CD14-positive monocyte (primary cell): ENCODE measurements around the gene IQSEC3. TPM values are rescaled to one million over a fixed set of nuclear protein-coding genes. Genes with fewer than 3 reads are reported as not detected.

Experiments used
- DNase-seq, 3 donors: peaks; one replicate each; pipeline ENCODE4 v3.0.0-alpha.2; 2011 to 2022
- H2AFZ ChIP-seq: 2 replicates; pipeline ENCODE4 v1.6.0; 2012; ENCODE audit warnings: mild to moderate bottlenecking, low read depth, low read length, inconsistent platforms; ENCODE audit not compliant: insufficient read depth, poor library complexity, severe bottlenecking
- H3K27ac ChIP-seq, 2 donors: 1 replicate in 1 of 2; 2 replicates in 1 of 2; pipeline ENCODE4 v1.5.1; 2012 to 2013; ENCODE audit warnings: low read length in 2 of 2, control low read depth in 1 of 2, inconsistent platforms in 1 of 2, low read depth in 1 of 2, mild to moderate bottlenecking in 1 of 2
- H3K27me3 ChIP-seq, 2 donors: one replicate each; pipeline versions ENCODE4 v1.6.0 to v1.6.1; 2011 to 2013; ENCODE audit warnings: low read length in 2 of 2; ENCODE audit not compliant: control insufficient read depth in 2 of 2, insufficient read depth in 2 of 2
- H3K36me3 ChIP-seq, 2 donors: replicated peaks in 1 of 2; 1 replicate in 1 of 2; 2 replicates in 1 of 2; pipeline versions ENCODE4 v1.5.1 to v1.6.1; 2012 to 2013; ENCODE audit warnings: low read length in 2 of 2, control low read depth in 1 of 2, inconsistent platforms in 1 of 2, mild to moderate bottlenecking in 1 of 2; ENCODE audit not compliant: insufficient read depth in 2 of 2, control insufficient read depth in 1 of 2
- H3K4me1 ChIP-seq, 2 donors: 1 replicate in 1 of 2; 2 replicates in 1 of 2; pipeline versions ENCODE4 v1.5.1 to v1.6.1; 2012 to 2013; ENCODE audit warnings: low read length in 2 of 2, control low read depth in 1 of 2, inconsistent platforms in 1 of 2, mild to moderate bottlenecking in 1 of 2, moderate library complexity in 1 of 2; ENCODE audit not compliant: insufficient read depth in 2 of 2, control insufficient read depth in 1 of 2
- H3K4me2 ChIP-seq: replicated peaks from 2 replicates; pipeline ENCODE3; 2012; ENCODE audit warnings: low read length, moderate library complexity, mild to moderate bottlenecking; ENCODE audit not compliant: poor library complexity, severe bottlenecking; ENCODE audit errors: extremely low read depth
- H3K4me3 ChIP-seq, 3 experiments: fragments of 200-600 bp in 1 of 3; sonication (generic) in 1 of 3; replicated peaks in 1 of 3; 1 replicate in 2 of 3; 2 replicates in 1 of 3; pipeline ENCODE4 v1.5.1; 2011 to 2013; ENCODE audit warnings: low read length in 3 of 3, mild to moderate bottlenecking in 3 of 3, control low read depth in 2 of 3, low read depth in 2 of 3, inconsistent platforms in 1 of 3, moderate library complexity in 1 of 3
- H3K79me2 ChIP-seq: 2 replicates; pipeline ENCODE4 v1.6.0; 2012; ENCODE audit warnings: mild to moderate bottlenecking, control low read depth, inconsistent platforms, low read length, moderate library complexity; ENCODE audit not compliant: insufficient read depth
- H3K9ac ChIP-seq: 2 replicates; pipeline ENCODE4 v1.6.0; 2017; ENCODE audit warnings: low read length, mild to moderate bottlenecking; ENCODE audit not compliant: insufficient read depth, poor library complexity, severe bottlenecking
- H3K9me3 ChIP-seq, 2 donors: replicated peaks in 1 of 2; 1 replicate in 1 of 2; 2 replicates in 1 of 2; pipeline versions ENCODE4 v1.5.1 to v1.6.1; 2012 to 2013; ENCODE audit warnings: low read length in 2 of 2, control low read depth in 1 of 2; ENCODE audit not compliant: control insufficient read depth in 1 of 2, insufficient read depth in 1 of 2
- H4K20me1 ChIP-seq: 2 replicates; pipeline ENCODE4 v1.6.0; 2012; ENCODE audit warnings: mild to moderate bottlenecking, low read length, control low read depth, moderate library complexity; ENCODE audit not compliant: insufficient read depth
- H3K27ac Mint-ChIP-seq, 7 donors: one replicate each; pipeline ENCODE4 v1.8.0; 2020; ENCODE audit warnings: mild to moderate bottlenecking in 7 of 7, mixed read lengths in 7 of 7, moderate library complexity in 6 of 7, inconsistent platforms in 2 of 7
- H3K27me3 Mint-ChIP-seq, 3 donors: one replicate each; pipeline ENCODE4 v1.8.0; 2021 to 2022; ENCODE audit warnings: low read depth in 3 of 3, mild to moderate bottlenecking in 3 of 3, mixed read lengths in 3 of 3, moderate library complexity in 3 of 3, inconsistent platforms in 1 of 3
- H3K36me3 Mint-ChIP-seq, 2 donors: one replicate each; pipeline ENCODE4 v1.8.0; 2020; ENCODE audit warnings: mixed read lengths in 2 of 2, inconsistent platforms in 1 of 2, mild to moderate bottlenecking in 1 of 2
- H3K4me1 Mint-ChIP-seq: one replicate; pipeline ENCODE4 v1.8.0; 2020; ENCODE audit warnings: mild to moderate bottlenecking, mixed read lengths
- H3K4me3 Mint-ChIP-seq, 2 donors: one replicate each; pipeline ENCODE4 v1.8.0; 2020; ENCODE audit warnings: mild to moderate bottlenecking in 2 of 2, mixed read lengths in 2 of 2, moderate library complexity in 1 of 2
- H3K9me3 Mint-ChIP-seq, 7 donors: one replicate each; pipeline ENCODE4 v1.8.0; 2020 to 2022; ENCODE audit warnings: mixed read lengths in 7 of 7, mild to moderate bottlenecking in 6 of 7, moderate library complexity in 6 of 7, inconsistent platforms in 2 of 7
- WGBS: methylation state at CpG from one replicate; pipeline ENCODE4 v1.1.5; 2013; ENCODE audit warnings: missing lambda C conversion rate; ENCODE audit not compliant: insufficient coverage; 5-methylcytosine and 5-hydroxymethylcytosine counted together
- intact Hi-C, 2 donors: fragments of 100-400 bp; cut with micrococcal nuclease; formaldehyde crosslinking; loops; one replicate each; pipeline versions ENCODE4 v1.15.0 to v1.15.1; 2023
- polyA plus RNA-seq, 3 donors: library from polyadenylated mRNA; depleted of rRNA in 1 of 3; unstranded in 2 of 3; stranded (reverse) in 1 of 3; fragments of 300-500 nt in 2 of 3; fragments of >200 nt in 1 of 3; fragmentation: Illumina TruSeq in 2 of 3; gene quantifications; 1 replicate in 2 of 3; 2 replicates in 1 of 3; pipeline ENCODE4 v1.2.3, GENCODE V29; 2012 to 2021
- TF ChIP-seq, protein P1 (sequence below): fragments of 200-600 bp; IDR thresholded peaks from one replicate; pipeline ENCODE4 v1.8.0; 2022; ENCODE audit warnings: antibody characterized with exemption, mild to moderate bottlenecking

The IQSEC3 gene
- polyA plus RNA-seq, 3 donors = not detected

DNA sequence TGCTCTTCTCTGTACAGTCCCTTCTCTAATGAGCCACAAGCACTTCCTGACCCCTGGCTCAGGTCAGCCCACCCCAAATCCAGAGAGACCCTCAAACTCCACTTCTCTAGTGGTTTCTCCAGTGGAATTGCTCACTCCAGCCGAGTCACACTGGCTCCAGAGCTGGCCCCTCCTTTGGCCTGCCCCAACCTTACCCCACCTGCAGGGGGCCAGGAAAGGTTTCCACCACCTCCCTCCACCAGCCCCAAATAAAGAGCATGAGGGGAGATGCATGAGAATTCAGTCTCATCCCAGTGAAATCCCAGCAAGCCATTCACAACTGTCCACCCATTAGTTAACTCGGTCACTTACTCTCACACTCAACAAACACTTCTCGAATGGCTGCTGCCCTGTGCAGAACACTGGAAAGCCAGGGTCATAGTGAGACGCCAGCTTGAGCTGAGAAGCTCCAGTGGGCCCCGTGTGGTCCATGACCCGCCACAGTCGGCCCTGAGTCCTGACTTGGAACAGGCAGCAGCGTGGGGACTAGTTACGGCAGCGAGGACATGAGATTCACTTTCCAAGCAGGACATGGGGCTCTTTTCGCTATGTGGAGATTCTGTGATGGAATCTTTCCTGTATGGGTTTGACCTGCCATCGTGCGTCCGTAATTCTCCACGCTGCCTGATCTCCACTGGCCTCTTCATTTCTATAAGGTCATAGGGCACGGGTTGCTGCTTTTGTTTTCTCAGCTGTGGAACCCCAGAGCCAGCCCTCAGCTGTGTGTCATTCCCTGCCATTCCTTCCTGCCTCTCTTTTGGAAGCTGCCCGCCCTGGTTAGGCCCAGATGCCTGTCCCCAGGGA, 103.2 kb downstream of the IQSEC3 start:
- Histone ChIP-seq H3K9me3 (no peaks in the 10 kb centered on the region), H4K20me1 (no peaks in the 10 kb centered on the region), H2AFZ (no peak overlapping the region), H3K4me3 (no peak overlapping the region), H3K27ac (no peak overlapping the region), H3K4me1 (peaks cover 24 to 25% of the 10 kb centered on the region in 2 donors), H3K79me2 (no peaks in the 10 kb centered on the region), H3K9ac (no peak overlapping the region), H3K27me3 (no peaks in the 10 kb centered on the region), H3K36me3 (no peaks in the 10 kb centered on the region), H3K4me2 (no peak overlapping the region)
- TF ChIP-seq, protein P1, sequence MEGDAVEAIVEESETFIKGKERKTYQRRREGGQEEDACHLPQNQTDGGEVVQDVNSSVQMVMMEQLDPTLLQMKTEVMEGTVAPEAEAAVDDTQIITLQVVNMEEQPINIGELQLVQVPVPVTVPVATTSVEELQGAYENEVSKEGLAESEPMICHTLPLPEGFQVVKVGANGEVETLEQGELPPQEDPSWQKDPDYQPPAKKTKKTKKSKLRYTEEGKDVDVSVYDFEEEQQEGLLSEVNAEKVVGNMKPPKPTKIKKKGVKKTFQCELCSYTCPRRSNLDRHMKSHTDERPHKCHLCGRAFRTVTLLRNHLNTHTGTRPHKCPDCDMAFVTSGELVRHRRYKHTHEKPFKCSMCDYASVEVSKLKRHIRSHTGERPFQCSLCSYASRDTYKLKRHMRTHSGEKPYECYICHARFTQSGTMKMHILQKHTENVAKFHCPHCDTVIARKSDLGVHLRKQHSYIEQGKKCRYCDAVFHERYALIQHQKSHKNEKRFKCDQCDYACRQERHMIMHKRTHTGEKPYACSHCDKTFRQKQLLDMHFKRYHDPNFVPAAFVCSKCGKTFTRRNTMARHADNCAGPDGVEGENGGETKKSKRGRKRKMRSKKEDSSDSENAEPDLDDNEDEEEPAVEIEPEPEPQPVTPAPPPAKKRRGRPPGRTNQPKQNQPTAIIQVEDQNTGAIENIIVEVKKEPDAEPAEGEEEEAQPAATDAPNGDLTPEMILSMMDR = peak; percentile 27
- WGBS = 95% methylated on average over 17 of the region's 17 CpGs
- H3K27ac Mint-ChIP-seq = no peak overlapping the region
- H3K4me3 Mint-ChIP-seq = peak overlapping the region in 1 of 2 donors; percentile 49
- no peaks in the 10 kb centered on the region for H3K9me3 Mint-ChIP-seq
- H3K4me1 Mint-ChIP-seq = peaks cover 43% of the 10 kb centered on the region
- H3K27me3 Mint-ChIP-seq = peaks cover 8 to 26% (median 13%) of the 10 kb centered on the region in 3 donors
- no peak for DNase-seq
- intact Hi-C loops = no loop called here
- H3K36me3 Mint-ChIP-seq = no peaks in the 10 kb centered on the region

DNA sequence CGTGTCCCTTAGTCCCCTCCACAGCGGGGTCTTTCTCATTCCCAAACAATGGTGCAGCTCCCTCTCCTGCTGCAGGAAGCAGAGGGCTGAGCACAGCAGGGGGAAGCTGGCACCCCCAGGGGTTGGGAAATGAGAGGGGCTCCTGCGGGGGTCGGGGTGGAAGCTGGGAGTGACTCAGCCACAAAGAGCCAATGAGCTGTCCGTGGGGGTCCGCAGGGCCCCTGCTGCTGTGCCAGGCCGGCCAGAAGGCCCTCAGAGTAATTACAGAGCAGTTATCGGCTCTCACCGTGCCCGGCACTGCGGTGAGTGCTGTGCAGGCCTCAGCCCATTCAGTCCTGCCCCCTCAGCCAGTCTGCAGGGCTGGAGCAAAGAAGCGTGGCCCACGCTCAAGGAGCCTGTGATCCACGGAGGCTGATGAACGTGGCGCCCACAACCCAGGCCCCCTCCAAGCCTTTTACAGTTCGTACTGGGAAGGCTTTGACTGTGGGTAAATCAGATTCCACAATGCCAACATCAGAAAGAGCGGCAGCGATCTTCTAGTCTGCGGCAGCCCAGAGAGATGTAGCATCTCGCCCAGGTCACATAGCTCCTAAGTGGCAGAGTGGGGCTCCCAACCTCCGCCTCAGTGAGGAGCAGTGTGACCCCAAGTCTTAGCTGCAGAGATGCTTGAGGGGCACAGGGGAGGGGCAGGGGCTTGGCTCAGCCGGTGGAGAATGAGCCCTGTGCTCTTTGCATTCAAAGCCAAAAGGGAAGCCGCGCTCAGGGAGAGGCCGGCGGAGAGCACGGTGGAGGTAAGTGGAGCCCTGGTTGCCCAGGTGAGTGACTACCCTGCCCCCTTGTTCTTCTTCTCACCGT, 104.0 kb downstream of the IQSEC3 start:
- no peak overlapping the region for H3K4me3 ChIP-seq
- no peaks in the 10 kb centered on the region for H4K20me1 ChIP-seq
- peaks cover 8 to 26% (median 13%) of the 10 kb centered on the region in 3 donors for H3K27me3 Mint-ChIP-seq
- no peak overlapping the region for H3K9ac ChIP-seq
- no peaks in the 10 kb centered on the region for H3K79me2 ChIP-seq
- no peak overlapping the region for H3K27ac Mint-ChIP-seq
- no peak overlapping the region for H2AFZ ChIP-seq
- intact Hi-C loops = no loop called here
- WGBS = 68% methylated on average over 16 of the region's 29 CpGs
- H3K4me1 ChIP-seq = peaks cover 24 to 25% of the 10 kb centered on the region in 2 donors
- H3K9me3 ChIP-seq = no peaks in the 10 kb centered on the region
- H3K9me3 Mint-ChIP-seq = no peaks in the 10 kb centered on the region
- H3K4me2 ChIP-seq = no peak overlapping the region
- no peak overlapping the region for H3K4me3 Mint-ChIP-seq
- peaks cover 43% of the 10 kb centered on the region for H3K4me1 Mint-ChIP-seq
- DNase-seq = no peak
- no peaks in the 10 kb centered on the region for H3K36me3 Mint-ChIP-seq
- no peaks in the 10 kb centered on the region for H3K36me3 ChIP-seq
- TF ChIP-seq, protein P1 = no peak
- H3K27ac ChIP-seq = no peak overlapping the region
- H3K27me3 ChIP-seq = no peaks in the 10 kb centered on the region
